Fibroblast of mammary gland (primary cell): Measurements from ENCODE around the gene TMCO5A.

Experiments
- DNase-seq: peaks from one replicate; pipeline ENCODE4 v3.0.0-alpha.2; 2010; ENCODE audit warnings: low read depth
- H3K4me3 ChIP-seq: 2 replicates; pipeline ENCODE4 v1.5.1; 2011; ENCODE audit warnings: low read depth, mild to moderate bottlenecking, low read length, moderate library complexity; ENCODE audit not compliant: control insufficient read depth
- TF ChIP-seq, protein P1 (sequence below): conservative IDR thresholded peaks from 2 replicates; pipeline ENCODE4 v1.5.1; 2011; ENCODE audit warnings: low read depth, low read length, inconsistent platforms; ENCODE audit not compliant: control insufficient read depth, insufficient read depth

TMCO5A gene

GRCh38 chr15:37929238-37929637, 5.2 kb upstream of the TMCO5A start:
- H3K4me3 ChIP-seq, result no peak overlapping the region
- TF ChIP-seq, protein P1, sequence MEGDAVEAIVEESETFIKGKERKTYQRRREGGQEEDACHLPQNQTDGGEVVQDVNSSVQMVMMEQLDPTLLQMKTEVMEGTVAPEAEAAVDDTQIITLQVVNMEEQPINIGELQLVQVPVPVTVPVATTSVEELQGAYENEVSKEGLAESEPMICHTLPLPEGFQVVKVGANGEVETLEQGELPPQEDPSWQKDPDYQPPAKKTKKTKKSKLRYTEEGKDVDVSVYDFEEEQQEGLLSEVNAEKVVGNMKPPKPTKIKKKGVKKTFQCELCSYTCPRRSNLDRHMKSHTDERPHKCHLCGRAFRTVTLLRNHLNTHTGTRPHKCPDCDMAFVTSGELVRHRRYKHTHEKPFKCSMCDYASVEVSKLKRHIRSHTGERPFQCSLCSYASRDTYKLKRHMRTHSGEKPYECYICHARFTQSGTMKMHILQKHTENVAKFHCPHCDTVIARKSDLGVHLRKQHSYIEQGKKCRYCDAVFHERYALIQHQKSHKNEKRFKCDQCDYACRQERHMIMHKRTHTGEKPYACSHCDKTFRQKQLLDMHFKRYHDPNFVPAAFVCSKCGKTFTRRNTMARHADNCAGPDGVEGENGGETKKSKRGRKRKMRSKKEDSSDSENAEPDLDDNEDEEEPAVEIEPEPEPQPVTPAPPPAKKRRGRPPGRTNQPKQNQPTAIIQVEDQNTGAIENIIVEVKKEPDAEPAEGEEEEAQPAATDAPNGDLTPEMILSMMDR, result no peak
- no peak for DNase-seq

GRCh38 chr15:37931321-37931720, 3.1 kb upstream of the TMCO5A start:
- no peak for DNase-seq
- TF ChIP-seq, protein P1, result no peak
- H3K4me3 ChIP-seq, result no peak overlapping the region

DNA sequence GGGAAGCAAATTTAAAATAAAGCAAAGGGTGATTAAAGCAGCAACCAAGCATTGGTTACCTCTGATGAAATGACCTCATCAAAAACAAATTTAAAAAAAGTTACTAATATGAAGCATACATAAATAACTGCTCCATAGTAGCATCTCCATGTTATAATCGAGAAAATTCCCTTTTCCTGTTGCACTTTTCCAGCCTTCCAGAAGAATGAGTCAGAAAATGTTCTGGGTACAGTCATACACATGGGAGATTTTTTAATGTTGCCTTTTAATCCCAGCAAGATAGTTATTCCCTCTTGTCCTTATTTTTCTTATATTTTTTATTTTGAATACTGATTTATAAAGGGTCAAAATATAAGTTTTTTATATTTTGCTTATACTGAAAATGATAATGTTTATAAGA, 2.6 kb upstream of the TMCO5A start:
- TF ChIP-seq, protein P1, result no peak
- DNase-seq, result peak; percentile 55
- H3K4me3 ChIP-seq, result no peak overlapping the region

DNA sequence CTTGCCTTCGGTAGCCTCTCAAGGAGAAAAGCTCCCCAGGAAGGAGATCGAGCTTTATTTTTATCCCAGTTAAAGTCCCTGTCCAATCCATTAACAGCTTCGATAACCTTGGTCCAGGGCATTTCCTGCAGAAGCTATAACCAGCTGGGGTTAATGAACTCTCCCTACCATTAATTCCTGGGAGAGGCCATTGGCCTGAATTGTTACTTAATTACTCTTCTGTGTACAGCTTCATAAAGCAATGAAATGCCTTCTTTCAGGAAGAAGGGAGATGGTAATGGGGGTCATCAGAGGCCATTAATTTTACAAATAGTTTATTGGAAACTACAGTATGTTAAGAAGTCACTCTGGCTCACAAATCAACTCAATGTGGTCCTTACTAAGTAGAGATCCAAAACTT, 1.9 kb upstream of the TMCO5A start:
- TF ChIP-seq, protein P1, result no peak
- no peak overlapping the region for H3K4me3 ChIP-seq
- DNase-seq, result no peak

- TF ChIP-seq, protein P1, result no peak
- DNase-seq, result peak; percentile 48
- H3K4me3 ChIP-seq, result no peak overlapping the region
Observed at GRCh38 chr15:37933666-37934065, 774 bp upstream of the TMCO5A start.

DNA sequence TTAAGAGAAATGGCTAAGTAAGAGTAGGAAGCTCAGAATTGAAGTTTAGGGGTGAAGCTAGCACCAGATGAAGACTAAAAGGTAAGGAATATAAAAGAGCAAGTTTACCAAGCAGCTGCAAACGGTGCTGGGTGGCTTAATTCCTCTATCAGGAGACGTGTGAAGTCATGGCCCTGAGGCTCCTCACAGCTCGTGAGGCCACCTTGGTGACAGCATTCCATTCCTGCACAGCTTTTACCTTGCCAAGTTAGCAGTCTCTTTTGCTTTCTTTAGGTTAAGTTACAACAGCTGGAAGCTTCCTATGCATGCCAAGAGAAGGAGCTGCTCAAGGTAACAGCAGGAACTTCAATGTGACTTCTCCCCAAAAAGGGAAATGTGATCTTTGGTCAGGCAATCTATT, 6.4 kb downstream of the TMCO5A start:
- no peak overlapping the region for H3K4me3 ChIP-seq
- TF ChIP-seq, protein P1, result no peak
- no peak for DNase-seq

GRCh38 chr15:37941779-37942178, 7.3 kb downstream of the TMCO5A start:
- TF ChIP-seq, protein P1, result no peak
- DNase-seq, result no peak
- no peak overlapping the region for H3K4me3 ChIP-seq
